Measurements from ENCODE around the gene LENG9. TPM values are rescaled to one million over a fixed set of nuclear protein-coding genes. Genes with fewer than 3 reads are reported as not detected.

Gene LENG9
- total RNA-seq, 1 donor: 3.3 TPM

DNA sequence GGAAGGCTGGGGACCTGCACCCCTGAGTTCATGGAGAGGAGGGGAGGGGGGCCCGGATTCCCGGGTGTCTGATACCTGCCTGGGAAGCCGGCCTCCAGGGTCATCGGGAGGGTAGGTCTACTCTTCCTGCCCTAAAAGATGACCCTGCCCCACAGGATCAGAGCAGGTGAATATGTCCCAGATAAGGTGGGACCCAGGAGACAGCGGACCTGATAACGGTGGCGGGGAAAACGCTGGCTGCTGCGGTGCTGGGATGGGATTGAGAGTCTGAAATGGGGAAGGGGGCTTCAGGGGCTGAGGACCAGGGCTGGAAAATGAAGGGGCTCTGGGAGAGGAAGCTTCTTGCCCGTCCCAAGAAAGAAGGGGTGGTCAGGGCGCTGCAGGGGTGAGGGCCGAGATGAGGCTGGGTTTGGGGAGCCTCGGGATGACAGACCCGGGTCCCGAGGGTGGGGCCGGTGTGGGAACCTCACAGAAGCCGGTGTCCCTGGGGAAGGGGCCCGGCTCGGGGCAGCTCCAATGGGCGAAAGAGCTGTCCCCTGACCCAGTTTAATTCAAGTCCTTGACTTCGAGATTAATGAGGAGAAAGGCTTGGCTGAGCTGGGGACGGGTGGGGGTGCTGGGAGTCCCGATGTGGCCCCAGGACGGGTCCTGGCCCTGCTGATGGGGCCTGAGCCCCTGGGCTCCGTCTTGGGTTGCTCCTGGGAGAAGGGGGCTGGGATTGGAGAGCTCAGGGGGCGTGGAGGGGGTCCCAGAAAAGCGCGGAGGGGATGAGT is 47.5 kb downstream of the LENG9 start:
- Histone ChIP-seq H3K4me3 (ENCODE audit: low read length) (no peak overlapping the region), H3K9me3 (ENCODE audit: low read depth, low read length) (no peaks in the 10 kb centered on the region), H3K4me1 (ENCODE audit: insufficient read depth, low read length) (peaks cover 11% of the 10 kb centered on the region), H3K27me3 (ENCODE audit: insufficient read depth, low read length) (peaks cover 24% of the 10 kb centered on the region)

DNA sequence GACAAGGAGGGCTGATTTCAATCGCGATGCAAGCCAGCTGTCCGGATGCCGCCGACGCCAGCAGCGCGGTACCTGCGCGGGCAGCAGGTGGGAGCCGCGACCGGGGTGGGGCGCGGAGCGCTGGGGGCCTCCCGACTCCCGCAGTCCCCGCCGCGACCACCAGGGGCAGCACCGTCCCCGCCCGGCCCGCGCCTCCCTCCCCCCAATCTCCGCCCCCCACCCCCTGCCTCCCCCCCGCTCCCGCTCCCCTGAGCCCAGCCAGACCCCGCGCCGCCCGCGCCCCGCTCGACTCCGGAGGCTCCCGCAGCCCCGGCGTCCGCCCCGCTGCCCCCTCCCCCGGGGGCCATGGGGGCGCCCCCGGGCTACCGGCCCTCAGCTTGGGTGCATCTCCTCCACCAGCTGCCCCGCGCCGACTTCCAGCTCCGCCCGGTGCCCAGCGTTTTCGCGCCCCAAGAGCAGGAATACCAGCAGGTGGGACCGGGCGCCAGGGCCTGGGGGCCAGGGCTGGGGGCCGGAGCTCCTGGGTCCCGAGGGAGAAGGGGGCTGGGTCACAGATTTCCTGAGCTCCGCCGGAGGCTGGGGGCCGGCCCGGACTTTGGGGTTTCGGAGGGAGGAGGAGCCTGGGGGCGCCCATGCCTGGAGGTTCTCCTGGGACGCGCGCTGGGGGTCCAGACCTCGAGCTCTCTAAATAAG is 48.2 kb downstream of the LENG9 start, which contains the start of gene TTYH1:
Gene TTYH1, plus strand, starts transcription at position 257 of the 693 bp plus-strand sequence. Its CDS starts 89 bp downstream, at position 346.
- H3K9me3 ChIP-seq (ENCODE audit: low read depth, low read length): no peaks in the 10 kb centered on the region
- H3K27me3 ChIP-seq (ENCODE audit: insufficient read depth, low read length): peaks cover 29% of the 10 kb centered on the region
- H3K4me3 ChIP-seq (ENCODE audit: low read length): no peak within 1 kb of the TSS
- peaks cover 11% of the 10 kb centered on the region for H3K4me1 ChIP-seq (ENCODE audit: insufficient read depth, low read length)

DNA sequence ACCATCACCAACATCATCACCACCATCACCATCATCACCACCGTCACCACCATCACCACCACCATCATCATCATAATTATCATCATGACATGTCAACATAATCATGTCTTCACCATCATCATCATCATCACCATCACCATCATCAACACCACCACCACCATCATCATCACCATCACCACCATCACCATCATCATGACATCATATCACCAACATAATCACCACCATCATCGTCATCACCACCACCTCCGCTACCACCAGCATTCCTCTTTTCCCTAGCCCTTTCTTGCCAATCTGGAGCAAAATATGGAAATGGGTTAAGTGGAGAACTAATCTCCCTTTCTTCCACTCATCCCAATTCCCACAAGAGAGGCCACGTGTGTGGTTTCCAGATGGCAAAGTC is 49.4 kb downstream of the LENG9 start:
- Histone ChIP-seq H3K27me3 (ENCODE audit: insufficient read depth, low read length) (peaks cover 29% of the 10 kb centered on the region), H3K4me1 (ENCODE audit: insufficient read depth, low read length) (peaks cover 11% of the 10 kb centered on the region), H3K4me3 (ENCODE audit: low read length) (no peak overlapping the region), H3K9me3 (ENCODE audit: low read depth, low read length) (no peaks in the 10 kb centered on the region)

DNA sequence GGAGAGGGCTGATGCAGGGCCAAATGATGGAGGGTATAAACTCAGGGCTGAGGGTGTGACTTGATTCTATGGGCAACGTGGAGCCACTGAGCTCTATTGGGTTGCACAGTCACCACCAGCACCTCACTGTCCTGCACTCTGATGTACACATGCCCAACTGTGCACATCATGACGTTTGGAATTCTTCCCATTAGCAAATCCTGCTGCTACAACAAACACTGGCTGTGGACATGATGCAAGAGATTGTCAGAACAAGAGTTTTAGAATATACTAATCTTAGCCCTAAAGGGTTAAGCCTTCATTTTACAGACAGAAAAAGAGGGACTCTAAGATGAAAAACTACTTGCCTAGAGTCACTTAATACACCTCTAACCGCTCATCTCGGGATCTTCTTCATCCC is 50.7 kb downstream of the LENG9 start:
- Histone ChIP-seq H3K4me1 (ENCODE audit: insufficient read depth, low read length) (peaks cover 4% of the 10 kb centered on the region), H3K27me3 (ENCODE audit: insufficient read depth, low read length) (peaks cover 29% of the 10 kb centered on the region), H3K4me3 (ENCODE audit: low read length) (no peak overlapping the region), H3K9me3 (ENCODE audit: low read depth, low read length) (no peaks in the 10 kb centered on the region)

Other genes with a start within 250 kb of the LENG9 start
- 51.4 TPM for gene LILRB3, start 240.8 kb downstream of the LENG9 start, total RNA-seq
- 16.9 TPM for gene LILRA6, start 221.0 kb downstream of the LENG9 start, total RNA-seq
- gene LILRB5, start 206.5 kb downstream of the LENG9 start, total RNA-seq: 0.10 TPM
- 27.3 TPM for gene LILRB2, start 182.7 kb downstream of the LENG9 start, total RNA-seq
- 191 TPM for gene LILRA5, start 150.6 kb downstream of the LENG9 start, total RNA-seq
- 4.0 TPM for gene LILRA4, start 124.6 kb downstream of the LENG9 start, total RNA-seq
- 40.7 TPM for gene LAIR1, start 98.8 kb downstream of the LENG9 start, total RNA-seq
- 0.31 TPM for gene TTYH1, start 48.3 kb downstream of the LENG9 start, total RNA-seq
- 123 TPM for gene LENG8, start 14.6 kb downstream of the LENG9 start, total RNA-seq
- gene CDC42EP5, start 9.5 kb upstream of the LENG9 start, total RNA-seq: not detected
- 2.8 TPM for gene LAIR2, start 39.1 kb upstream of the LENG9 start, total RNA-seq
- gene LILRA2, start 110.0 kb upstream of the LENG9 start, total RNA-seq: 41.5 TPM
- gene LILRA1, start 129.9 kb upstream of the LENG9 start, total RNA-seq: 18.5 TPM
- gene LILRB1, start 166.7 kb upstream of the LENG9 start, total RNA-seq: 13.6 TPM
- gene LILRB4, start 199.2 kb upstream of the LENG9 start, total RNA-seq: 16.7 TPM

Measured in mononuclear cell (primary cell).